ENCODE results near the gene USB1. TPM values are rescaled to one million over a fixed set of nuclear protein-coding genes. Genes with fewer than 3 reads are reported as not detected.

Gene USB1
- total RNA-seq, 1 donor from 2014 or later = 44.2 TPM

DNA sequence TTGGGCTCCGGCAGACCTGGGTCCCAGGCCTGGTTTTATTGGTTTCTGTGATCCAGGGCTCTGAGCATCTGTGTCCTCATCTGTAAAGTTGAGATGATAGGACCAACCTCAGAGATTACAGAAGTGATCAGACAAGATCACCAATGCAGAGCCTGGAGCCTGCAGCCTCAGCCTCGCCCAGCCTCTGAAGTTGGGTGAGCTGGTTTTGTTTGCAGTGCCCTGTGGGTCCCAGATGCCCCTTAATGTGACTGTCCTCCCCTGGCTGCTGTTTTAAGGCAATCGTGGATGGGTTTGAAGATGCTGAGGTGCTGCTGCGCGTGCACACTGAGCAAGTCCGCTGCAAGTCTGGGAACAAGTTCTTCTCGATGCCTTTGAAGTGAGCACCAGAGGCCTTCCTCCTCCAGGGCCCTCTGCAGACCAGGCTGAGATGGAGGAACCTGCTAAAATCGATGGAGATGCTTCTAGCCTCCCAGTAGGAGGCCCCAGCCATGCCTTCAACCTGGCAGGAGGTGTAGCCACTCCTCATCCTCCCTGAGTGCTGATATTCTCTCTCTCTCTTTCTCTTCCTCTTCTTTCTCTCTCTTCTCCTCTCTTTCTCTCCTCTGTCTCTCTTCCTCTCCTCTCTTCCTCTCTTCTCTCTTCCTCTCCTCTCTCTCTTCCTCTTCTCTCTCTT is 18.8 kb downstream of the USB1 start:
- Histone ChIP-seq H3K27me3 (no peaks in the 10 kb centered on the region), H3K4me1 (peaks cover 24% of the 10 kb centered on the region), H3K9me3 (no peaks in the 10 kb centered on the region), H3K27ac (no peak overlapping the region), H3K4me3 (no peak overlapping the region), H3K36me3 (peaks cover 0 to 20% of the 10 kb centered on the region in 2 donors)
- no peak for DNase-seq (ENCODE audit: extremely low spot score in 2 of 2)
- no peak for TF ChIP-seq POLR2A (IDR thresholded peaks at IDR 0.05)
- no peak for TF ChIP-seq POLR2AphosphoS5 (IDR thresholded peaks at IDR 0.05; ENCODE audit: insufficient read depth in 1 of 2, low read depth in 1 of 2)
- TF ChIP-seq, protein P1, sequence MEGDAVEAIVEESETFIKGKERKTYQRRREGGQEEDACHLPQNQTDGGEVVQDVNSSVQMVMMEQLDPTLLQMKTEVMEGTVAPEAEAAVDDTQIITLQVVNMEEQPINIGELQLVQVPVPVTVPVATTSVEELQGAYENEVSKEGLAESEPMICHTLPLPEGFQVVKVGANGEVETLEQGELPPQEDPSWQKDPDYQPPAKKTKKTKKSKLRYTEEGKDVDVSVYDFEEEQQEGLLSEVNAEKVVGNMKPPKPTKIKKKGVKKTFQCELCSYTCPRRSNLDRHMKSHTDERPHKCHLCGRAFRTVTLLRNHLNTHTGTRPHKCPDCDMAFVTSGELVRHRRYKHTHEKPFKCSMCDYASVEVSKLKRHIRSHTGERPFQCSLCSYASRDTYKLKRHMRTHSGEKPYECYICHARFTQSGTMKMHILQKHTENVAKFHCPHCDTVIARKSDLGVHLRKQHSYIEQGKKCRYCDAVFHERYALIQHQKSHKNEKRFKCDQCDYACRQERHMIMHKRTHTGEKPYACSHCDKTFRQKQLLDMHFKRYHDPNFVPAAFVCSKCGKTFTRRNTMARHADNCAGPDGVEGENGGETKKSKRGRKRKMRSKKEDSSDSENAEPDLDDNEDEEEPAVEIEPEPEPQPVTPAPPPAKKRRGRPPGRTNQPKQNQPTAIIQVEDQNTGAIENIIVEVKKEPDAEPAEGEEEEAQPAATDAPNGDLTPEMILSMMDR (IDR thresholded peaks at IDR 0.05) = no peak
- intact Hi-C loops (cut with DNase I) = loop anchor here (5.0 kb wide), 1 partner anchor 102 kb away; no protein-coding TSS in a partner anchor

DNA sequence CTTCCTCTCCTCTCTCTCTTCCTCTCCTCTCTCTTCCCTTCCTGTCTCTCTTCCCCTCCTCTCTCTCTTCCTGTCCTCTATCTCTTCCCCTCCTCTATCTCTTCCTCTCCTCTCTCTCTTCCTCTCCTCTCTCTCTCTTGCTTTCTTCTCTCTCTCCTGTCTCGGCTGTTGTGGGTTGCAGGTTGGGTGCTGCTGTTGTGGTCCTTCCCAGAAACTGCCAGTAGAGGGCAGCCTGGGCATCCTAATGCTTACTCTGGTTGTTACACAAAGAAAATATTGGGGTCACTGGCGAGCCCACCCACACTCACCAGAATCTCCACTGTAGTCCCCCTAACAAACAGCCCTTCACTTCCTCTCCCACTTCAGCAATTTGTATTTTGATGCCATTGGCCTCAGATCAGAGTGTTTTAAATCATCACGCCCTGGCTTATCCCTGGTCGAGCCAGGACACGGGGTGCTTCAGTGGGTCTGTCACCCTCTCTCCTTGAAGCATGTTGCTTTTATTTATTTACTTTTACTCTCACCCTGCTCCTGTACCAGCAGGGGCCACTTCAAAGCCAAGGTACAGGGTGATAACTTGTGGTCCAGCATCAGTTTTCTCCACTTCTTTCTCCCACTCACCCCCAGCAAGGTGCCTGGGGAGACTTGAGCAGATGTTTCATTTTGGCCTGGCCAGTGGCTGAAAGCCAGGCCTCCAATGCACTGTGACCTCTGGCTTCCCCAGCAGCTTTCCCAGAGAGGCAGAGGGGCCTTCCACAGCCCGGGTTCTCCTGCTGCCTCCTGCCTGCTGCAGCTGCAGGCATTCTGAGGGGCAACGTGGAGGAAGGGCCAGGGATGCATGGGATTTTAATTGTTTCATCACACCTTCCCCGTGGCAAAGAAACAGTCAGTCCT is 19.7 kb downstream of the USB1 start:
- H3K36me3 ChIP-seq = peaks cover 0 to 20% of the 10 kb centered on the region in 2 donors
- no peaks in the 10 kb centered on the region for H3K9me3 ChIP-seq
- no peak overlapping the region for H3K4me3 ChIP-seq
- TF ChIP-seq, protein P1 (IDR thresholded peaks at IDR 0.05) = peak; percentile 66 to 79 (median 76)
- no peak for TF ChIP-seq POLR2AphosphoS5 (IDR thresholded peaks at IDR 0.05; ENCODE audit: insufficient read depth in 1 of 2, low read depth in 1 of 2)
- H3K27me3 ChIP-seq = no peaks in the 10 kb centered on the region
- DNase-seq (ENCODE audit: extremely low spot score in 2 of 2) = no peak
- H3K4me1 ChIP-seq = peaks cover 29% of the 10 kb centered on the region
- H3K27ac ChIP-seq = no peak overlapping the region
- intact Hi-C loops (cut with DNase I) = loop anchor here (5.0 kb wide), 1 partner anchor 101 kb away; no protein-coding TSS in a partner anchor

DNA sequence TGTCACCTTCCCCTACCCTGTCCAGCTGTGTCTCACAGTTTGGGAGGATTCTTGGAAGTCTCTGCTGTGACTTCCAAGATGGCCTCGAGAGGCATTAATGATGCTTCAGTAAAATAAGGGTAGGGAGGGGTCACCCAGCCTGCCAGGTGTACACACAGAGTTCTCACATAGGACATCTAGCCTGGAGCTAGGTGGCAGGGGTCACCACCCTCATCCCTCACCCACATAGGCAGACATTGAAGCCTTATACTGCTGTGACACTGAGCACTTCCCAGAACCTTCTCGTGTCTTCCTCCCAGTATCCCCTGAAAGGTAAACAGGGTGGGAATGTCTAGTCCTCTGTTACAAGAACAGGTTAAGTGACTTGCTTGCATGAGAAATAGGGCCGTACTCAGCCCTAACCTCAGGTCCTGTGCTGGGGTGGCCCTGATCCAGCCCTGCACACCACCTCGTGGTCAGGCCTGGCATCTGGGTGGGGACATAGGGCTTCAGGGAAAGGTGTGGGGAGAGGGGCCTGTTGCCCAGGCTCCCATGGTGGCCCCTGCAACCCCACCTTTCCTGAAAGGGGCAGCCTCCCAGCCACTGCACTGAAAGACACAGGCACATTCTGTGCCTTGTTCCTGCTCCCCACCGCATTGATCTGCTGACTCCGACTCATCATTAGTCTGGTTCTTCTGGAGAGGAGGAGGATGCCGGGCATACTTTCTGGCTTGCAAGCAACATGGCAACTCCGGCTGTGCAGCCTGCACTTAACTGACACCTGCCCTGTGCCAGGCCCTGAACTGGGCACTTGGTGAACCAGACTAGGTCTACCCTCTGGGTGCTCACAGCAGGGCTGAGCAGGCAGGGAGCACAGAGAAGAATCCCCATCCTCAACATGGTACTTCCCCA is 20.7 kb downstream of the USB1 start:
- no peak for DNase-seq (ENCODE audit: extremely low spot score in 2 of 2)
- peaks cover 0 to 18% of the 10 kb centered on the region in 2 donors for H3K36me3 ChIP-seq
- no peak overlapping the region for H3K4me3 ChIP-seq
- H3K27me3 ChIP-seq = no peaks in the 10 kb centered on the region
- TF ChIP-seq, protein P1 (IDR thresholded peaks at IDR 0.05) = no peak
- TF ChIP-seq POLR2AphosphoS5 (IDR thresholded peaks at IDR 0.05; ENCODE audit: insufficient read depth in 1 of 2, low read depth in 1 of 2) (no peak), POLR2A (IDR thresholded peaks at IDR 0.05) (no peak)
- H3K4me1 ChIP-seq = peaks cover 39% of the 10 kb centered on the region
- peak overlapping the region; percentile 3 for H3K27ac ChIP-seq
- intact Hi-C loops (cut with DNase I) = loop anchor here (5.0 kb wide), 1 partner anchor 100 kb away; no protein-coding TSS in a partner anchor
- no peaks in the 10 kb centered on the region for H3K9me3 ChIP-seq

DNA sequence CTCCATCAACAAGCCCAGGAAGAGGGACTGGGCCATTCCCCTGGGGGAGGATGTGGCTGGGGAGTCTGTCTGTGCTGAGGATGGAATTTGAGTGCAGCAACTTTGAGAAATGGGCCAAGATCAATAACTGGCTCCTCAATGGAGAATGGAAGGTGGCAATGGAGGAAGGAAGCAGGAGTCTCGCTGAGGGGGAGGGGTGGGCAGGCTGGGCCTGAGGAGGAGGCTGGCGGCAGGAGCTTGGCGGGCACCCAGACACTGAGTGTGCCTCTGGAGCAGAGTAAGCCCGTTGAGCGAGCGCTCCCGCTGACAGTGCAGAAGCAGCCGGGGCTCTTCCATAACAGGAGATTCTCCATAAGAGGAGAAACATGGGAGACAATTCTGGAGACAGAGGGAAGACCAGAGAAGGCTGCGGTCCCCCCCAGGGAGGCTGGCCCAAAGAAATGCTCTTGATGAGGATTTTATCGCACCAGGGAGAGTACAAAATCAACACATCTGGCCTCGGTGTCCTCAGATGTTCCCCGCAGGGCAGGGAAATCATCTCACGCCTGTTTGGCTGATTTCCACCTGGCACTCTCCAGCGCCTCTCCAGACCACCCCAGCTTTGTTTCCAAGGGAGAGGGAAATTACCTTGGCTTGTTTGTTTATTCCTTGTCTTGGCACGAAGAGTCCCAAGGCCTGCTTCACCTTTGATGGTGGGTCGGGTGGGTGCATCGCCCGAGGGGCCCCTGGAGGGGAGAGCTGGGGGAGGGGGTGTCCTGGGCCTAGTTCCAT is 21.6 kb downstream of the USB1 start:
- no peak for DNase-seq (ENCODE audit: extremely low spot score in 2 of 2)
- intact Hi-C loops (cut with DNase I) = loop anchor here (5.0 kb wide), 1 partner anchor 100 kb away; no protein-coding TSS in a partner anchor
- peak overlapping the region; percentile 3 for H3K27ac ChIP-seq
- peaks cover 47% of the 10 kb centered on the region for H3K4me1 ChIP-seq
- H3K4me3 ChIP-seq = no peak overlapping the region
- TF ChIP-seq, protein P1 (IDR thresholded peaks at IDR 0.05) = no peak
- TF ChIP-seq POLR2AphosphoS5 (IDR thresholded peaks at IDR 0.05; ENCODE audit: insufficient read depth in 1 of 2, low read depth in 1 of 2) (no peak), POLR2A (IDR thresholded peaks at IDR 0.05) (no peak)
- no peaks in the 10 kb centered on the region for H3K9me3 ChIP-seq
- peaks cover 0 to 11% of the 10 kb centered on the region in 2 donors for H3K36me3 ChIP-seq
- no peaks in the 10 kb centered on the region for H3K27me3 ChIP-seq

Data from vagina (tissue), 2 donors.